ENCODE results near the gene SPATA12.

Gene SPATA12

DNA sequence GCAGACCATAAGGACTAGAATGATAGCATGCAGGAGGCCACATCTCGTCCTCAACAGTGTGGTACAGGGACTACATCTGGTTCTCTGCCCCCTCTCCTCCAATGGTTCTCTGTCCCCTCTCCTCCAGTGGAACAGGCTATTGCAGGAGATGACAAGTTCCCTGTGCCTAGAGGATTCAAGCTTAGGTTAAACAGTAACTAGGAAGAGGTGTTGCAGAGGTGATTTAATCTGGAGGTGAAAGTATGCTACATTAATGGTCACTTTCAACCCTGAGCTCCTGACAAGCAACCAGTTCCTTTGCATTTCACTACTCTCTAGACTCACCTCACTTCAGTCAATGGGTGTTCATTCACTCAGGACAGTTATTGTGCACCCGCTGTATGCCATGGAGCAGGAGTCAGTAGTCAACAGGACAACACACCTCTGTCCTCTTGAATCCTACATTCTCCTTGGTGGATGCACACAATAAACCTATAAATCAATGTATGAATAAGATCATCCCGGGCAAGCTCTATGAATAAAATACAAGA is 16.0 kb downstream of the SPATA12 start:
- H2AFZ ChIP-seq, result no peak overlapping the region
- no peak overlapping the region for H3K9ac ChIP-seq
- H3K79me2 ChIP-seq, result peaks cover 7% of the 10 kb centered on the region
- no peaks in the 10 kb centered on the region for H3K9me3 ChIP-seq (ENCODE audit: control insufficient read depth, low read length)
- no peak overlapping the region for H3K4me3 ChIP-seq (ENCODE audit: low read depth, low read length)
- H3K27ac ChIP-seq, result no peak overlapping the region
- H3K4me2 ChIP-seq (ENCODE audit: low read length), result no peak overlapping the region
- TF ChIP-seq, protein P1, sequence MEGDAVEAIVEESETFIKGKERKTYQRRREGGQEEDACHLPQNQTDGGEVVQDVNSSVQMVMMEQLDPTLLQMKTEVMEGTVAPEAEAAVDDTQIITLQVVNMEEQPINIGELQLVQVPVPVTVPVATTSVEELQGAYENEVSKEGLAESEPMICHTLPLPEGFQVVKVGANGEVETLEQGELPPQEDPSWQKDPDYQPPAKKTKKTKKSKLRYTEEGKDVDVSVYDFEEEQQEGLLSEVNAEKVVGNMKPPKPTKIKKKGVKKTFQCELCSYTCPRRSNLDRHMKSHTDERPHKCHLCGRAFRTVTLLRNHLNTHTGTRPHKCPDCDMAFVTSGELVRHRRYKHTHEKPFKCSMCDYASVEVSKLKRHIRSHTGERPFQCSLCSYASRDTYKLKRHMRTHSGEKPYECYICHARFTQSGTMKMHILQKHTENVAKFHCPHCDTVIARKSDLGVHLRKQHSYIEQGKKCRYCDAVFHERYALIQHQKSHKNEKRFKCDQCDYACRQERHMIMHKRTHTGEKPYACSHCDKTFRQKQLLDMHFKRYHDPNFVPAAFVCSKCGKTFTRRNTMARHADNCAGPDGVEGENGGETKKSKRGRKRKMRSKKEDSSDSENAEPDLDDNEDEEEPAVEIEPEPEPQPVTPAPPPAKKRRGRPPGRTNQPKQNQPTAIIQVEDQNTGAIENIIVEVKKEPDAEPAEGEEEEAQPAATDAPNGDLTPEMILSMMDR (IDR thresholded peaks at IDR 0.05), result no peak
- H3K36me3 ChIP-seq (ENCODE audit: control insufficient read depth, insufficient read depth, low read length), result no peaks in the 10 kb centered on the region
- no peaks in the 10 kb centered on the region for H3K27me3 ChIP-seq (ENCODE audit: control insufficient read depth, insufficient read depth, low read length)
- H3K4me1 ChIP-seq, result peaks cover 11% of the 10 kb centered on the region

- peaks cover 11% of the 10 kb centered on the region for H3K4me1 ChIP-seq
- peak overlapping the region; percentile 92 for H2AFZ ChIP-seq
- peak overlapping the region; percentile 99 for H3K4me2 ChIP-seq (ENCODE audit: low read length)
- no peaks in the 10 kb centered on the region for H3K36me3 ChIP-seq (ENCODE audit: control insufficient read depth, insufficient read depth, low read length)
- peak overlapping the region; percentile 86 for H3K27ac ChIP-seq
- peaks cover 7% of the 10 kb centered on the region for H3K79me2 ChIP-seq
- H3K4me3 ChIP-seq (ENCODE audit: low read depth, low read length), result peak overlapping the region; percentile 91
- no peak overlapping the region for H3K9ac ChIP-seq
- TF ChIP-seq, protein P1 (IDR thresholded peaks at IDR 0.05), result no peak
- H3K9me3 ChIP-seq (ENCODE audit: control insufficient read depth, low read length), result no peaks in the 10 kb centered on the region
- H3K27me3 ChIP-seq (ENCODE audit: control insufficient read depth, insufficient read depth, low read length), result no peaks in the 10 kb centered on the region
These were observed 17.3 kb downstream of the SPATA12 start for GRCh38 chr3:57077630-57078343.

DNA sequence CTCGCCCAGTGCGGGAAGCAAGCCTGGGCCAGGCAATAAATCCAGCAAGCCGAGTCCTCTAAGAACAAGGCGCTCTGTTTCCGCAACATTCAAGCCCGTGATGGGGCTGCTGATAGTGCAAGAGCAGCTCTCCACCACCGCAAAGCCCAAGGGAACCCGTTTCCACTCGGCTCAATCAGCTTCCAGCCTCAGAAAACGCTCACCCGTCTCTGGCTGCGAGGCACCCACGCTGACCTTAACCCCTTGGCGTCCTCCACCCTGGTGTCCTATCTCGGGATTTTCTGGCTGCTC is 17.8 kb downstream of the SPATA12 start:
- no peaks in the 10 kb centered on the region for H3K36me3 ChIP-seq (ENCODE audit: control insufficient read depth, insufficient read depth, low read length)
- no peaks in the 10 kb centered on the region for H3K27me3 ChIP-seq (ENCODE audit: control insufficient read depth, insufficient read depth, low read length)
- H3K9ac ChIP-seq, result no peak overlapping the region
- H3K27ac ChIP-seq, result peak overlapping the region; percentile 86
- TF ChIP-seq, protein P1 (IDR thresholded peaks at IDR 0.05), result no peak
- H3K79me2 ChIP-seq, result peaks cover 7% of the 10 kb centered on the region
- H3K9me3 ChIP-seq (ENCODE audit: control insufficient read depth, low read length), result no peaks in the 10 kb centered on the region
- H3K4me2 ChIP-seq (ENCODE audit: low read length), result peak overlapping the region; percentile 99
- H3K4me1 ChIP-seq, result peaks cover 11% of the 10 kb centered on the region
- peak overlapping the region; percentile 92 for H2AFZ ChIP-seq
- H3K4me3 ChIP-seq (ENCODE audit: low read depth, low read length), result peak overlapping the region; percentile 91

DNA sequence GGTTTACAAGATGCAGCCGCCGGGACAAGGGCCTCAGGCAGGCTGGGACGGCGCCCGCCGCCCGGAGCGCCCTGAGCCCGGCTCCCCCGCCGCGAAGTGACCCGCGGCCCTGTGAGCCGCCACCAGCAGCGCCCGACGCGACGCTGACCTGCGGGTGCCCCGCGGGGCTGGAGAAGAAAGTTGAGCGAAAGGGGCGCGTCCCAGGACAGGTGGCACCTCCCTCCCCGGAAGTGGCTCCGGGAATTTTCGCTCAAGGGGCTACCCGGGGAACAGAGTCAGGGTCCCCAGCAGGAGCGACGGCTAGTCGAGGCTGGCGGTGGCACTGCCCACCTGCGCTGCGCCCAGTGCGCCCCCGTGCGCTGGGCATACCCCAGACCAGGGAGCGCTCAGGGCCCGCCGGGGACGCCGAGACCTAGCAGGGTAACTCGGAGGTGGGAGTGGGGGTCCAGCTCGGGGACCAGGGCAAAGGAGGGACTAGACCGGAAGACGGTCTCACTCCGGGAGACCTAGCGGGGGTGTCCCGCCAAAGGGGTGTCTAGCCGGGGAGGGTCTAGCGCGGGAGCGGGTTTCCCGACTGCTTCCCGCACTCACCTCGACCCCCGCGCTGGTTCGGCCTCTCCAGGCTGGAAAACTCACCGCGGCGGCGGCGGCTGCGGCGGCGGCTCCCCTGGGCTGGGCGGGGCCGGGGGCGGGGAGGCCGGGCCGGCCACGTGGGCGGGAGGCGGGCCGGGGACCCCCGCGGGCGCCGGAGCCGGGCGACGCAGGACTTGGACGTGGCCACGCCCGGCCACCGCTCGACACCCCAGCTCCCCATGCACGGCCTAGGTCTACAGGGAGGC is 18.4 kb downstream of the SPATA12 start:
- Histone ChIP-seq H3K36me3 (ENCODE audit: control insufficient read depth, insufficient read depth, low read length) (no peaks in the 10 kb centered on the region), H3K4me2 (ENCODE audit: low read length) (peak overlapping the region; percentile 99), H3K79me2 (peaks cover 7% of the 10 kb centered on the region), H3K27me3 (ENCODE audit: control insufficient read depth, insufficient read depth, low read length) (no peaks in the 10 kb centered on the region), H3K4me1 (peaks cover 11% of the 10 kb centered on the region), H3K27ac (peak overlapping the region; percentile 86), H3K4me3 (ENCODE audit: low read depth, low read length) (peak overlapping the region; percentile 91), H3K9me3 (ENCODE audit: control insufficient read depth, low read length) (no peaks in the 10 kb centered on the region), H3K9ac (peak overlapping the region; percentile 54), H2AFZ (peak overlapping the region; percentile 92)
- TF ChIP-seq, protein P1 (IDR thresholded peaks at IDR 0.05), result peak; percentile 13
